EH (cell line): ENCODE results near the gene ARSH.
"Not testable (repeated sequence)": the region's sequence is repeated elsewhere in the genome, so short reads cannot be mapped to it uniquely, and the experiment has no call there.

Source experiments
- DNase-seq: peaks from one replicate; pipeline ENCODE4 v3.0.0-alpha.2; 2015; ENCODE audit warnings: low read depth

The ARSH gene, protein sequence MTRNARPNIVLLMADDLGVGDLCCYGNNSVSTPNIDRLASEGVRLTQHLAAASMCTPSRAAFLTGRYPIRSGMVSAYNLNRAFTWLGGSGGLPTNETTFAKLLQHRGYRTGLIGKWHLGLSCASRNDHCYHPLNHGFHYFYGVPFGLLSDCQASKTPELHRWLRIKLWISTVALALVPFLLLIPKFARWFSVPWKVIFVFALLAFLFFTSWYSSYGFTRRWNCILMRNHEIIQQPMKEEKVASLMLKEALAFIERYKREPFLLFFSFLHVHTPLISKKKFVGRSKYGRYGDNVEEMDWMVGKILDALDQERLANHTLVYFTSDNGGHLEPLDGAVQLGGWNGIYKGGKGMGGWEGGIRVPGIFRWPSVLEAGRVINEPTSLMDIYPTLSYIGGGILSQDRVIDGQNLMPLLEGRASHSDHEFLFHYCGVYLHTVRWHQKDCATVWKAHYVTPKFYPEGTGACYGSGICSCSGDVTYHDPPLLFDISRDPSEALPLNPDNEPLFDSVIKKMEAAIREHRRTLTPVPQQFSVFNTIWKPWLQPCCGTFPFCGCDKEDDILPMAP

DNA sequence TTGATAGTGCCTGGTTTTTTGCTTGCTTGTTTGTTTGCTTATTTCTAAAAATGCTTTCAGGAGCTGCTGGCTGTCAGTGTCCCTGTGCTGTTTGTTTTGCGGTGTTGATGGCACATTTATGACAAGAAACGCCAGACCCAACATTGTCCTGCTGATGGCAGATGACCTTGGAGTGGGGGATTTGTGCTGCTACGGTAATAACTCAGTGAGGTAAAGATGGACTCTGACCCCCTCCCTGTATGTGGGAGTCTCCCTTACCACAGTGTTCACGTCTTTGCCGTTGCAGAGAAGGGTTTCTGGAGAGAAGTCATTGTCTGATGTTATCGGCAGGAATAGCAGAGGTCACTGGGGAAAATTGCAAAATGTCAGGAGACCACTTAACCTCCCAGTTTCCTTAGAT, at the start of gene ARSH:
Gene ARSH, plus strand, starts transcription at position 52 of the 400 bp plus-strand sequence. Its CDS starts 67 bp downstream, at position 119.
- no peak for DNase-seq

DNA sequence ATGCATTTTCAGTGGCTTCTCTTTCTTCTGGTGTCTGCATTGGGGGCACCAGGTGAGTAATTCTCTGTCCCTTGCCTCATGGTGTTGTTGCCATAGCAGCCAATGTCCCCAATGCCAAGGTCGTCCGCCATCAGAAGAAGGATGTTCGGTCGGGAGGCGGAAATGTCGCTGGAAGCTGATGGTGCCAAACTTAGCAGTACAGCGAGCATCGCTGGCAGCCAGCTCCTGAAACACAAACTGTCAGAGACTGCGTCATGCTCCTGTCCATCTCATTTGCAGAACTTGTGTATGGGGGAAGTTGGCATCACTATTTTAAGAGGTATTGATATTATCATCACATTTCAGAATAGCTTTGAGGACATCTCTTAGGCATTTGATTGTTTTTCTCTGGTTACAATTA, 48.1 kb upstream of the ARSH start:
- DNase-seq = no peak

DNA sequence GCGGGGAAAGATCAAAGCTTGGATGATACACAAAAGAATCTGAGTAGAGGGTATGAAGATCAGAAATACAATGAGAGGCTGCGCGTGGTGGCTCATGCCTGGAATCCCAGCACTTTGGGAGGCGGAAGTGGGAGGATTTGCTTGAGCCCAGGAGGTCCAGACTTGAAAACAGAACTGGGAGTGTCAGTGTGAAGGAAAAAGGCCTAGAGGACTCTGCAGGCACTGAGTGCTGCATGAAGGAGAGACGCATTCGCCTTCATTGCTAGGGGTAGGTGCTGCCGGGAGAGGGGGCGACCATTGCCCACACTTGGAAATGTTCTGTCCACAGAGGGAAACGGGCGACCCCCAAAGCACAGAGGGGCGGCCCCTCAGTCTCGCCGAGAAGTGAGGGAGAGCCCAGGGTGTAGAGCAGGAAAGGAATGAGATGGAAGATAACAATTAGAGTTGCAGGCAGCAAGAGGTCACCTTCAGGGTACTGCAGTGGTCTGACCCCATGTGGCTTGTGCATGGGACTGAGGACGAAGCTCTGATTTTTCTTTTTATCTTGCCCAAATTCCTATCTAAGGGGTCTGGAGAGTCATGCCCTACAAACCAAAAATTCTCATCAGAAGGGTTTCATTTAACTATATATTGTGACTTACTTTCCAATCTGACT, 45.4 kb upstream of the ARSH start:
- no peak for DNase-seq

DNA sequence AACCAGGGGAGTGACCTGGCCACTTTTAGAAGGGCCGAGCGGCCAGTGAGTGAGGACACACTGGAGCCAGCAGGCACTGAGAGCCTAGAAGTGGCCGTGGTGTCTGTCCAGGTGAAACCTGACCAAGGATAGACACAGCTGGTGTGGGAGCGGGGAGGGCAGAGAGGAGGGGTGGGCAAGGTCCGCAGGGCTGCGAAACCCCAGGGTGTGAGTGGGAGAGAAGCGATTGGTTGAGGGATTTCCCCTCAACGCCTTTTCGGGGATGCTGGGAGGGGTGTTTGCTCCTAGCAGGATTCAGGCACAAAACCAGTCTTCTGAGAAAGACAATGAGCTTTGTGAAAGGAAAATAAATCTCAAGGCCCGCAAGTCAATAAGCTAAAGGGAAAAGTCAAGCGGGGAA, 44.0 kb upstream of the ARSH start:
- DNase-seq = no peak

DNA sequence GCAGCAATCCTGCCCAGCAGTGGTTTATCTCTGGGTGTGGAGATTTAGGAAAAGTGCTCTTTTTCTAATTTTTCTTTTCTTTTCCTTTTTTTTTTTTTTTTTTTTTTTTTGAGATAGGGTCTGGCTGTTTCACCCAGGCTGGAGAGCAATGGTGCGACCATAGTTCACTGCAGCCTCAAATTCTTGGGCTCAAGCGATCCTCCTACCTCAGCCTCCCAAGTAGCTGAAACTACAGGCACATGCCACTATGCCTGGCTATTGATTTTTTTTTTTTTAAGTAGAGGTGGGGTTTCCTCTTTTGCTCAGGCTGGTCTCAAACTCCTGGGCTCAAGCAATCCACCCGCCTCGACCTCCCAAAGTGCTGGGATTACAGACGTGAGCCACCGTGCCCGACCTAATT, 42.9 kb upstream of the ARSH start:
- DNase-seq = not testable (repeated sequence)

DNA sequence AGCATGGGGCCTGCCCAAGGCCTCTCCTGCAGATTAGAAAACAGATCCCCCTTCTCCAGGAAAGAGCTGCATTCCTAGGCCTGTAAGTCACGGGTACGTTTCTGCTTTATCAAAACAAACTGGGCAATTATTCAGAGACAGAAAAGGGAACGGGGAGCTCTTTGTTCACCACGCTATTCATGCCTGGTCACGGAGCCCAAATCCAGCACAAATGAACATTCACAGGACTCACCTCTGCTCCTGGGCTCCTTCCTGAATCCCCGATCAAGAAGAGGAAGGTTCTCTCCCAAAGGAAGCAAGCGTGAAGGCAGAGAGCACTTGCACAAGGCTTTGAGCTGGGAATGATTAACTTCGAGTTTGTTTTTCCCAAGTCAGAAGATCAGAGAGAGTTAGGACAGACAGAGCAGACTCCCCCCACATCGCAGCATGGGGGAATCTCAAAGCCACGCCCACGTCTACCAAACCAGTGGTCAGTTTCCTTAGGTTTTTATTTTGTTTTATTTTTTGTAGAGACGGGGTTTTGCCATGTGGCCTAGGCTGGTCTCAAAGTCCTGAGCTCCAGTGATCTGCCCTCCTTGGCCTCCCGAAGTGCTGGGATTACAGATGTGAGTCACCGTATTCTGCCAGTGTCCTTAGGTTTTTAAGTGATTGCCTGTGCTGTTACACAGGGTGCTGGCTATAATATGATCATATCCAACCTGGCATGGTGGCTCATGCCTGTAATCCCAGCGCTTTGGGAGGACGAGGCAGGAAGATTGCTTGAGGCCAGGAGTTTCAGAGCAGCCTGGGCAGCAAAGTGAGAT, 42.2 kb upstream of the ARSH start:
- peak; percentile 78 for DNase-seq

DNA sequence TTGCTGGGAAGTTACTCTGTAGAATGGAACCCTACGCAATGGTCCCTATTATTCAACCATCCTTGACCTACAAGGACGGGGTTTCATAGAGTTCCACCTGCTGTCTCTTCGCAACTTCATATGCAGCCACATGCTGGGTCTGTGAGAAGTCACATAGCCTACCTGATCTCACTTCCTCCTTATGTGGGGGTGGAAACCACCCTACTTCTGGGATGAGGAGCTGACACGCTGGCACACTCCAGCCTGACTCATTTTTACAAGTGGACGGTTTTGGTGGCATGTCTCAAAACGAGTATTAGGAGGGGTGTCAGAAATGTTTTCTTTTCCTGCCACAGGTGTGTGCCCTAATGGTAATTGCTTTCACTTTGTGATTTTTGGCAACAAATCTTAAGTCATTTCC, 40.4 kb upstream of the ARSH start:
- DNase-seq = no peak

DNA sequence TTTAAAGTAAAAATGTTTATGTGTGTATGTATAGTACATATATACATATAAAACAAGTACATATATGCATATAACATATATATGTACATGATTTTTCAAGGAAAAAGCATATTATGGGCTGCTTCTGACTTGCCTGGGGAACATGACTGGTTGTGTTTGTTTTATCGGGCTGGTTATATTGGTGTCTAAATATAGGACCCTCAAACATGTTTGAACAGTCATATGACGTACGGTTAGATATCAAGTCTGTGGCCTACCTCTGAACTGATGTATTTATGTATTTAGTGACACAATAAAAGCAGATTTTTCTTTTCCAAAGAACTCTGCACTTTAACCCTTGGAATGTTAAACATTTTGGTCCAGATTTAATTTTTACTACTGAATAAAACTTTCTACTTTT, 39.3 kb upstream of the ARSH start:
- no peak for DNase-seq

DNA sequence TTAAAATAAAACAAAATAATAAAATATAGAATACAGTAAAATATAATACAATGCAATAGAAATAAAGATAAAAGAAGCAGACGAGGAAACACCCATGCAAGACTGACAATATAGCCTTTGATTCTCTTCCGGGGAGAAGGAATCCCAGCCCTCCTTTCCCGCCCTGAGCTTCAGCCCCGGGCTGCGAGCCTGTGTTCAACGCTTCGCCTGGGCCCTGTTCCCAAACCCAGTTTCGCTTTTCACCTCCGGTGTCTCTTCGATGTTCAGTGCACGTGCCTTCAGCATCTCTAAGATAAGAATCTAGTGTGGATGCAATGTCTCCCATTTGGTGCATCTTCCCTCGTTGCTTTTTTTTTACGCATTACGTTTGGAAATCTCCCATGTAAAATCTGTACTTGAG, 38.8 kb upstream of the ARSH start:
- no peak for DNase-seq

DNA sequence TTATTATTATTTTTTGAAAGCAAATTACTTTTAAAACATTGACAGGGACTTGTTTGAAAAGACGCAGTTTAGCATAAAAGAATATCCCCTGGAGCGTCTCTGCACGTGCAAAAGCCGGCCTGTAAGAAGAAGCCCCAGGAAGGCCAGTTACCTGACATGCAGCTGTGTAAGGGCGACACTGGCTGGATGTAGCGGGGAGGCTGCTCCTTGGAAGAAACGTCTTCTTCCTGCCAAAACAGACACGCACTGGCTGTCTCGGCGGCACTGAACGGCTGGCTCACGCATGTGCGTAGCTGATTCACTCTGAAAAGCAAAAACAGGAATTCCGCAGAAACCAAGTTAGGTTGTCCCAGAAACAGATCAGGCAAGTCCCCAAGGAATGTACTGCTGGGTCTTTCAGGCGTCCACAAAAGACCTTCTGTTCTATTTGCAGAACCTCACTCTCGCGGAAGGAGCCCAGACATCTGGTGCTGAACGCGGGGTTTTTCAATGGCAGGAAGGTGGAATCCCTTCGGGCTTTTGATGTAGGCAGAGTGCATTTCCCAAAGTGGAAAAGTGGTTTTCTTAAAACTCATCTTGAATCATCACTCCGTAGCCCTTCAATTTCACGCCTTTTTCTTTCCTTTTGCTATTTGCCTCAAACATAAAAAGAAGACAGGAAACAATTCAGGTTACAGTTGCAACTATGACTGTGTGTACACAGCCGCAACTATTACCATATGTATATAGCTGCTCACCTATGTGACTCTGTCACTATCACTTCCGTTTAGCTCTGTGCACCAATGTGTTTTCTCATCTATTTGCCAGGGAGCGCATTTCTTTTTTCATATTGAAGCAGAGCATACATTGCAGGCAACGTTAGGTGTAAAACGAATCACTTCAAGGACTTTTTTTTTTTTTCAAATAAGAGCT, 38.1 kb upstream of the ARSH start:
- peak; percentile 52 for DNase-seq

DNA sequence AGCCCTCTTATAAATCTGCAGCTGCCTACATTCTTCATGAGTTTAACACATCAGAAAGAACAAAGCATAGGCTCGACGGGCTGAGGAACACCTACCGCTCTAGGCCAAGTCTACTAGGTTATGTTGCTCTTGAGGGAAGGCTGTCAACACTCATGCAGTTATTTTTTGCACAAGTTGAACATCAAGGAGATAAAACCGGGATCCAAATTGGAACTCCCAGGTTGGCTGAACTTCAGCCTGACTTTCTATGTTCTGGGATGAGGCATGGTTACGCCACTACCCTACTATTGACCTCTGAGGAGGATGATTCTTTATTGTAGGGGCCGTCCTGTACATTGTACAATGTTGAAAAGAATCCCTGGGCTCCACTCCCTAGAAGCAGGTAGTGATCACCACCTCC, 37.3 kb upstream of the ARSH start:
- DNase-seq = no peak

DNA sequence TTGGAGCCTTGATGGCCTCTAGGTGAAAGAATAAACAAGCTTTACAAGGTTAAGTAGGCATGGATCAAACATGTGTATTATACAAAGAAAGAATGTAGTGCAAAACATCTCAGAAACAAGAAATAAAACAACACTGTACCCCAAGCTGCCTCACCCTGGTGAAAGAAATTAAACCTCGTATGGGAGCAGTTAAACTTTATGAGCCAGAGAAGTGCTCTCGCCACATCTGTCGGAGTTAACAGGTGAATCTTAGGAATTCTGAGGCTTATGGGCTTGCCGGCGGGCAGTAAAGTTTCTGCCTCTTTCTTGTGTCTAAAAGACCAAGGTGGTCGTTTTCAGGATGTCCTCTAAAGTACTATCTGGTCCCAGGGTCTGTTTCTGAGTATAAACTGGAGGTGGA, 34.0 kb upstream of the ARSH start:
- no peak for DNase-seq

DNA sequence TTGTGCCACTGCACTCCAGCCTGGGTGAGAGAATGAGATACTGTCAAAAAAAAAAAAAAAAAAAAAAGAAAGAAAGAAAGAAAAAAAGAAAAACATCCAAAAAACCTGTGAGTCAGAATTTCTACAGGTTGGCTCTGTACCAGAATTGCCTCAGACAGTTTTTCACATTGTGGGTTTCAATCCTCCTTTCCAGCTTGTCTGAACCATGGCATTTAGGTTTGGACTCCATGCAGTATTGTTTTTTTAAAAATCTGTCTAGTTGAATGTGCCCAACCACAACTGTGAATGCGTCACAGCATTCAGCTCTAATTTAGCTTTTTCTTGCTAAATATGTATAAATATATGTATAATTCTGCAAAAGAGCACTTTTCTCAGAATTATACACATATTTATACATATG, 31.4 kb upstream of the ARSH start:
- peak; percentile 42 for DNase-seq

DNA sequence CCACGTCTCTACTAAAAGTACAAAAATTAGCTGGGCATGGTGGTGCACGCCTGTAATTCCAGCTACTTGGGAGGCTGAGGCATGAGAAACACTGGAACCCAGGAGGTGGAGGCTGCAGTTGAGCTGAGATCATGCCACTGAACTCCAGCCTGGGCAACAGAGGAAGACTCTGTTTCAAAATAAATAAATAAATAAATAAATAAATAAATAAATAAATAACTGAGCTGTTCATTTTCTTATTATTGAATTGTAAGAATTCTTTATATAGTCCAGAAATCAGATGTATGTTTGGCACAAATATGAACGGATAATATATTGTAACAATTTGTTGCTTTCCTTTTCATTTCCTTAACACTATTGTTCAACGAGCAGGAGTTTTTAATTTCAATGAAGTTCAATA, 27.7 kb upstream of the ARSH start:
- DNase-seq = not testable (repeated sequence)

DNA sequence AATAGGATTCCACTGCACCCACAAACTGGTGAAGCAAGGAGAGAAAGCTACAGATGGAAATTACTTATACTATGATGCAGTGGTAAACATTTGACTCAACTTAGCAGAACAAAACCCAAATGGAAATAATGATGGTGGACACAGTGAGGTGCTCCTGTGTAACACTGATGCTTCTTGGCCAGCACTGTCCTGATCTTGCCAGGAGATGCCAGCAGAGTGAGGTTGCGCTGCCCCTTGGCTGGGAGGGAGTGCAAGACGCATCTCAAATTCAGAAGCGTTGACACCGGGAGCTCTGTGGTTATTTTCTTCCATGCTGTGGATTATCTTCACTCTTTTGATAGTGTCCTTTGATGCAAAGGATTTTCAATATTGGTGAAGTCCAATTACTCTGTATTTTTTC, 22.0 kb upstream of the ARSH start:
- no peak for DNase-seq

DNA sequence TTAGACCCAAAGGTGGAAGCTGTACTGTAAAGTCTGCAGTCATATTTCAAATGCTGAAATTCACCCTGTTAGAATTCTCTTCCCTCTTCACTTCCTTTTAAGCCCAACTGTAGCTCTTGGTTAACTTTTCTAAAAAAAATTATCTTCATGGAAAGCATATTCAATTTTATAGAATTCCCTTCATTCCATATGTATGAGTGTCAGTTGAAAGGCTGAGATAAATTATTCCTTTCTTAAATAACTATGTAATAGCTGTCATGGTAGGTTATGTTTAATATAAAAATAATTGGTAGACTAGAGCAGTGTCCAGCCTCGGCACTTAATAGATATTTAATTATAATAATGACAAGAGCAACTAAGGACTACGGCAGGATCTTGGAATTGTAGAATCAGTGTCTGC, 16.8 kb upstream of the ARSH start:
- peak; percentile 28 for DNase-seq

DNA sequence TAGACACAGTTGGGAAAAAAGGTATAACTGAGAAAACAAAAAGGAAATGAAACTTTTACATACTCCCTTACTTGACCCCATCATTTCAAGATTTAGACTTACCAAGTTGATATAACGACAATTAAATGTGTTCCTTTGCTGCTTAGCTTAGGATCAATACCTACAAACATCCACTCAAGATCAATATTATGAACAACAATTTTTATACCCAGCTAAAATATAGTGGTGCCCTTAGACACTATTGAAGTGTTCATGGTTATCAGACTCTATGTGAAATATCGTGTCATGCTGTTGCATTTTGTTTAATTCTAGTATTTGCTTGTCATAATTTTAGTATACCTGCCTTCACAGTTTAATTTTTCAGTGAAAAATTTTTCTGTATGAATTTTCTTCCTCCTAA, 4.2 kb downstream of the ARSH start:
- DNase-seq = no peak

DNA sequence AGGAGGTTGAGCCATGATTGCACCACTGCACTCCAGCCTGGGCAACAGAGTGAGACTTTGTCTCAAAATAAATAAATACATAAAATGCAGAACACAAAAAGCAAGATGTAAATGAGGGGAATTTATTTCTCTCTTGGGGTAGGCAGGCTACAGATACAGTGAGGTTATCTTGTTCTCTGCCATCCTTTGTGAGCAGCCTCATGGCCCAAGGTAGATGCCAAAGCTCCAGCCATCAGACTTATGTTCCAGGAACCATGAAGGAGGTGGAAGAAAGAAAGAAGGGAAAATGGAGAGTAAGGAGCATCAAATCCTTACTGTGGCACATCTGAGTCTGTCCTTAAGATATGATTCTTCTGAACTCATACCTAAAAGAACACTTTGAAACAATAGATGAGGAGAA, 11.1 kb downstream of the ARSH start:
- DNase-seq = no peak

DNA sequence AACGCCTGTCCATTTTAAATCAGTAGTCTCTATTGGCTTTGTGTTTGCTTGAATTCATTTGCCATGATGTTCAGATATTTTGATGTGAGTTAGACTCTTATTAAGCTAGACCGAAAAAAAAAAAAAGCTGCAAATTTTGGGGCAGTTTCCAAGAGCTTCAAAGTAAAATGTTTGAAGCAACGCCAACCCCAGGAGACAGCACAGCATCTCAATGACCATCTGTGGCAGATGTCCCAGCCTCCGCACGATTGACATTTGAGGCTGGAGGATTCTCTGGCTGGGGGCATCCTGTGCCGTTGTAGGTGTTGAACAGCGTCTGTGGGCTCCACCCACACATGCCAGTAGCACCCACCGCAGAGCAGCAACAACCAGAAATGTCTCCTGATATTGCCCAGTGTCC, 17.8 kb downstream of the ARSH start:
- DNase-seq = no peak

DNA sequence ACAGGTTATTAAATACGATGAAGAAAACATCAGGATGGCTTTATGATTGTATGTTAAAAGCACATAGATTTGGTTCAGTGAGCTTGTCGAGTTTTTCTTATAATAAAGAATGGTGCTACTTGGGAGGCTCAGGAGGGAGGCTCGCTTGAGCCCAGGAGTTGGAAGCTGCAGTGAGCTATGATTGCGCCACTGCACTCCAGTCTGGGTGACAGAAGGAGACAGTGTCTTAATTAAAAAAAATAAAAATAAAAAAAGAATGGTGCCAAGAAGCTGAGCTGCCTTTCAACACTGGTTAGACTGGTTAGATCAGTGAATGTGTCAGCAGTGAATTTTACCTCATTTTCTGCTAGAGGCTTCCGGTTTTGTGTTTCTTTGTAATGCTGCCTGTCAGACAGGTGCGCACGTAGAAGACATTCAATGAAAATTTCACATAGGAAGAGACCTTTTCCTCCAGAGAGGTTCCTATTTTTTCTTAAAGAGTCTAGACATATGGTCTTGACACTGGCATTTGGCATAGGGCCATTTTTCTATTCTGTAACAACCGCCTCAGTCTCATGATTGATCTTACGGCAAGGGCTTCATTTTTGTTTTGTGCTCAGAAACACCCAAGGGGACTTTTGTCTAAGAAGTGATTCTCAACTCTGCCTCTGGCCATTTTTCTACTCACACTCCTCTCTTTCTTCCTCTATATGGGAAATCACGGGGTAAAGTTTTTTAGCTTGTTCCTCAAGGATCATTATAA, 19.9 kb downstream of the ARSH start:
- DNase-seq = no peak

DNA sequence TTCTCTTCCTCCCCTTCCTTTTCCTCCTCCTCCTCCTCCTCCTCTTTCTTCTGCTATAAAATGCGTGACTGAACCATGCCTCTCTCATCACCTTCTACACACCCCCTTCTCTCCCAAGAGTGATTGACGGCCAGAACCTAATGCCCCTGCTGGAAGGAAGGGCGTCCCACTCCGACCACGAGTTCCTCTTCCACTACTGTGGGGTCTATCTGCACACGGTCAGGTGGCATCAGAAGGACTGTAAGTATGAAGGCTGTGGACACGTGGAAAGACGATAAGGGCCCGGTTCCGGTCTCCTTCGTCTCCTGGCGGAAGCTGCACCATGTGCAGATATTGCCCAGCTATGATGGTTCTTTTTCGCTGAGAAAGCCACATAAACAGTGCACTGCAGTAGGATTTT, 22.8 kb downstream of the ARSH start:
- no peak for DNase-seq
